ENCODE results near the gene AMHR2.

The AMHR2 gene

GRCh38 chr12:53453953-53454640 lies 30.4 kb downstream of the AMHR2 start:
- no peak for DNase-seq

- no peak for DNase-seq
These were observed 31.1 kb downstream of the AMHR2 start for GRCh38 chr12:53454707-53455106.

- DNase-seq: no peak
These were observed 33.2 kb downstream of the AMHR2 start for GRCh38 chr12:53456654-53457366.

GRCh38 chr12:53459097-53459496 lies 35.4 kb downstream of the AMHR2 start:
- DNase-seq: no peak

GRCh38 chr12:53461059-53461458 lies 37.4 kb downstream of the AMHR2 start:
- DNase-seq: peak; percentile 6

- no peak for DNase-seq
These were observed 37.9 kb downstream of the AMHR2 start for GRCh38 chr12:53461591-53461990.

- no peak for DNase-seq
These were observed 39.3 kb downstream of the AMHR2 start for GRCh38 chr12:53462935-53463334.

- no peak for DNase-seq
These were observed 40.3 kb downstream of the AMHR2 start for GRCh38 chr12:53463802-53464560.

- no peak for DNase-seq
These were observed 41.2 kb downstream of the AMHR2 start for GRCh38 chr12:53464685-53465418.

GRCh38 chr12:53465679-53466078 lies 42.0 kb downstream of the AMHR2 start:
- DNase-seq: no peak

- DNase-seq: no peak
These were observed 43.0 kb downstream of the AMHR2 start for GRCh38 chr12:53466640-53467039.

GRCh38 chr12:53467082-53467481 lies 43.4 kb downstream of the AMHR2 start:
- no peak for DNase-seq

GRCh38 chr12:53467880-53468279 lies 44.2 kb downstream of the AMHR2 start:
- DNase-seq: no peak

- DNase-seq: no peak
These were observed 44.6 kb downstream of the AMHR2 start for GRCh38 chr12:53468282-53468681.

GRCh38 chr12:53472056-53472582 lies 48.5 kb downstream of the AMHR2 start:
- DNase-seq: no peak

- no peak for DNase-seq
These were observed 50.4 kb downstream of the AMHR2 start for GRCh38 chr12:53474077-53474476.

- no peak for DNase-seq
These were observed 51.2 kb downstream of the AMHR2 start for GRCh38 chr12:53474819-53475218.

GRCh38 chr12:53476769-53477209 lies 53.1 kb downstream of the AMHR2 start:
- DNase-seq: no peak

- DNase-seq: no peak
These were observed 55.2 kb downstream of the AMHR2 start for GRCh38 chr12:53478865-53479264.

GRCh38 chr12:53479331-53479730 lies 55.7 kb downstream of the AMHR2 start:
- DNase-seq: no peak

GRCh38 chr12:53480491-53481442 lies 57.1 kb downstream of the AMHR2 start:
- DNase-seq: no peak
